Stimulated activated naive CD8-positive, alpha-beta T cell treated with anti-CD3 and anti-CD28 coated beads, Interleukin-15, amount 100 ng/mL, for 72 hours (primary cell): Measurements from ENCODE around the gene CDCA3.

Source experiments
- ATAC-seq: fragments of 150-1000 bp; cut with Tn5 transposase; 2 replicates; pipeline ENCODE4 v1.10.0; 2021; ENCODE audit warnings: mild to moderate bottlenecking, moderate library complexity
- DNase-seq, 2 donors: peaks; one replicate each; pipeline ENCODE4 v3.0.0; 2021 to 2022
- H3K27ac Mint-ChIP-seq, 2 donors: one replicate each; pipeline ENCODE4 v1.8.0; 2022; ENCODE audit warnings: mild to moderate bottlenecking in 2 of 2, mixed read lengths in 2 of 2, moderate library complexity in 2 of 2
- H3K27me3 Mint-ChIP-seq: one replicate; pipeline ENCODE4 v1.8.0; 2022; ENCODE audit warnings: mixed read lengths
- H3K4me1 Mint-ChIP-seq: one replicate; pipeline ENCODE4 v1.8.0; 2022; ENCODE audit warnings: mild to moderate bottlenecking, mixed read lengths
- H3K4me3 Mint-ChIP-seq, 2 donors: one replicate each; pipeline ENCODE4 v1.8.0; 2022; ENCODE audit warnings: mild to moderate bottlenecking in 2 of 2, mixed read lengths in 2 of 2, moderate library complexity in 1 of 2
- H3K9me3 Mint-ChIP-seq, 2 donors: one replicate each; pipeline ENCODE4 v1.8.0; 2022; ENCODE audit warnings: mixed read lengths in 2 of 2

The CDCA3 gene

DNA sequence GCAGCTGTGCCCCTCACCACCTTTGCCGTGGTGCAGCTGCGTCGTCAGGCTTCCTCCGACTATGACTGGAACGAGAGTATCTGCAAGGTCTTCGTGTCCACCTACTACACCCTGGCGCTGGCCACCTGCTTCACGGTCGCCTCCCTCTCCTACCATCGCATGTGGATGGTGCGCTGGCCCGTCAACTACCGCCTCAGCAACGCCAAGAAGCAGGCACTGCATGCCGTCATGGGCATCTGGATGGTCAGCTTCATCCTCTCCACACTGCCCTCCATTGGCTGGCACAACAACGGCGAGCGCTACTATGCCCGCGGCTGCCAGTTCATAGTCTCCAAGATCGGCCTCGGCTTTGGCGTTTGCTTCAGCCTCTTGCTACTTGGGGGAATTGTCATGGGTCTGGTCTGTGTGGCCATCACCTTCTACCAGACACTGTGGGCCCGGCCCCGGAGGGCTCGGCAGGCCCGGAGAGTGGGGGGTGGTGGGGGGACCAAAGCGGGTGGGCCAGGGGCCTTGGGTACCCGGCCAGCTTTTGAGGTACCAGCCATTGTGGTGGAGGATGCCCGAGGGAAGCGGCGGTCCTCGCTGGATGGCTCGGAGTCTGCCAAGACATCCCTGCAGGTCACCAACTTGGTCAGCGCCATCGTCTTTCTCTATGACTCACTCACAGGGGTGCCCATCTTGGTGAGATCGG, 26.9 kb downstream of the CDCA3 start:
- no peaks in the 10 kb centered on the region for H3K9me3 Mint-ChIP-seq
- no peak for DNase-seq
- peaks cover 91% of the 10 kb centered on the region for H3K27me3 Mint-ChIP-seq
- H3K4me3 Mint-ChIP-seq, result no peak overlapping the region
- H3K27ac Mint-ChIP-seq, result no peak overlapping the region
- H3K4me1 Mint-ChIP-seq, result peaks cover 44% of the 10 kb centered on the region
- no peak for ATAC-seq

DNA sequence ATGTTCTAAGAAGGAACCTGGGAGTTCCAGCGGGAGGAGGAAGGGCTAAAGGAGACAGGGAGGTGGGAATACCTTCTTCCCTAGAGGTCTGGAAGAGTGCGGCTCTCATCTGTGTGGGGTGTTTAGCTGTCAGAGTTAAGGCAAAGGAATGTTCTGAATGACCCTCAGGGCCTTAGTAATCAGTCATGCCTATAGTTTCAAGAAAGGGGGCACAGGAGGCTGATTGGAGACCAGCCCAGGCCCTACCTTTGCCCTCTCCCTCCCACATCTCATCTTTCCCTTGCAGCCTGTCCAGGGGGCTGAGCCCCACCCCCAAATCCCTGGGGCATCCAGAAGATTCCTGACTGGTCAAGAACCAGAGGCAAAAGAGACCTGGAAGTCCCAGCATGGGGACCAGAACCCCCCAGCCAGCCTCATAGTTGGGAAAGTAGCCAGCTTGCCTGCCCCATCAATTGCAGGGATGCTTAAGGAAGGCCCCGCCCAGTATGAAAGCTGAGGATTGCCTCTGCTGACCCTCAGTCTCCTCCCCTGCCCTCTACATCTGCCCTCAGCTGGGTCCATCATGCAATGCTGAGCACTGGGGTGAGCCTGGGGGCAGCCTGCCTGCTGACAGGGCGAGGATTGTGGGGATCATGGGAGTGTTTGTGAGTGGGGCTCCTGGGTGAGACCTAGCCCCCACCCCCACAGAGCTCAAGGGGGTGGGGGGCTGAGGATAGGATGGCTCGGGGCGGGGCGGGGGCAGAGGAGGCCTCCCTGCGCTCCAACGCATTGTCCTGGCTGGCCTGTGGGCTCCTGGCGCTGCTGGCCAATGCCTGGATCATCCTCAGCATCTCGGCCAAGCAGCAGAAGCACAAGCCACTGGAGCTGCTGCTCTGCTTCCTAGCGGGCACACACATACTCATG, 27.7 kb downstream of the CDCA3 start:
- H3K27me3 Mint-ChIP-seq, result peaks cover 83% of the 10 kb centered on the region
- no peak overlapping the region for H3K27ac Mint-ChIP-seq
- DNase-seq, result no peak
- H3K9me3 Mint-ChIP-seq, result no peaks in the 10 kb centered on the region
- H3K4me1 Mint-ChIP-seq, result peaks cover 38% of the 10 kb centered on the region
- no peak overlapping the region for H3K4me3 Mint-ChIP-seq
- no peak for ATAC-seq

DNA sequence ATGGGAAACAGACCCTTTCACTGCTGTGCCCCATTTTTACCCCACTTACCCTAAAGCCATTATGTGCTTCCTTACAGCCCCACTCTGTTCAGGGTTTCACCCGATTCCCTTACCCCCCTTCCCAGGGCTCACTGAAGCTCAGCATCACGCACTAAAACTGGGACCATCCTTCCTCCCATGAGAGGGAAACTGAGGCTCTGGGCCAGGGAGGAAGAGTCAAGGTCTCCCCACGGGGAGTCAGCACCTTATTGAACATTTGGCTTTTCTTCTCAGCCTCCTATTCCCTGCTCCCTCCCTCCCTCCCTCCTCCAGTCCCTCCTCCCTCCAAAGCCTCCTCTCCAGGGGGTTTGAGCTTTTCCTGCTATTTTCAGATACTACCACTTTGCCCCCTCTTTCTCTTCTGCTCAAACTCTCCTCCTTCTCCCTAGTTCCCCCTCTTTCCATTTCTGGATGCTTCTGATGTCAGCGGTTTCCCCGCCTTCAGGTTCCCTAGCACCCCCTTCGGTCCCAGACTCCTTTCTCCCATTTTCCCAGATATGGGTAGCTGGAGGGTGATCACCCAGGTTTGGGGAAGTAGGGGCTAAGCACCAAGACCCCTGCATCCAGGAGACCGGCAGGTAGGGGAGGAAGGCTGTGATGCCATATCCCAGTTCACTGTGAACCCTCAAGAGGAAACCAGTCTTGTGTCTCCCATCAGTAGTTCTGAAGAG, 28.5 kb downstream of the CDCA3 start:
- Mint-ChIP-seq H3K4me3 (peak overlapping the region in 1 of 2 donors; percentile 62), H3K27ac (no peak overlapping the region), H3K27me3 (peaks cover 74% of the 10 kb centered on the region), H3K9me3 (no peaks in the 10 kb centered on the region), H3K4me1 (peaks cover 30% of the 10 kb centered on the region)
- DNase-seq, result no peak
- no peak for ATAC-seq

DNA sequence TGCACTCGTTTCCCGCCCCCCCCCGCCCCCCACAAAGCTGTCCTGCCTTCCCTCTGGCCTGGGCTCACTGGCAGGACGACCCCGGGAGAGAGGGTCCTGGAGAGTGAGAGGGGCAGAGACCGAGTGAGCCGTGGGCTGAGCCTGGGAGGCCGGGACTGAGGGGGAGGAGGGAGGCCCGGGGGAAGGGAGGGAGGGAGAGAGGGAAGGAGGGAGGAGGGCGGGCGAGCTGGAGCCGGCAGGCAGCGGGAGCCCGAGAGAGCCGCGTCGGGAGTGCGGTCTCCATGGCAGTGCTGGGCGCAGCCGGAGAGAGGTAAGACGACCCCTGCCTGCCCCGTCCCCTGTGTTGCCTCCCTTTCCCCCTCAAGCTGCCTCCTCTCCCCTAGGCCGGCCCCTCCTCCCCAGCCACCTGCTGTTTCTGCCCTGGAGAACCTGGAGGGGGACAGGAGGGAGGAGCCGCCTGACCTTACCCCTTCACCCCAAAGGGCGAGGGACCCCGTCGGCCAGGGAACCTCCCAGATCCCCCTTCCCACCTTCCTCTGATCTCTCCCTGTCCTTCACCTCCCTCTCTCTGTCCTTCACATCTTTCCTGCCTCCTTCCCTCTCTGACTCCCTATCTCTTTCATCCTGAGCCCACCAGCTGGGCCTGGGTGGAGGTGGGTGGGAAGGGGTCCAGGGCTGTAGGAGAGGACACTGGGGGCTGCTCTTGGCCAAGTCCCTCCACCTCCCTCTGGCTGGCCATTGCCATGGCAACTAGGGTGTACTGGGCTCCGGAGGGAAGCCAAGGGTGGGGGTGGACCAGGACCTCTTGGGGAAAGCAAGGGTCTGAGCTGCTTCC, 29.3 kb downstream of the CDCA3 start, which contains the start of gene GPR162:
TSS of gene GPR162 (plus strand) at position 231 of the 835 bp plus-strand sequence. CDS start 2,078 bp downstream, outside the sequence.
- Mint-ChIP-seq H3K4me3 (peak within 1 kb of the TSS; percentile 42 to 62), H3K9me3 (no peaks in the 10 kb centered on the region), H3K4me1 (peaks cover 23% of the 10 kb centered on the region), H3K27me3 (peaks cover 67% of the 10 kb centered on the region), H3K27ac (peak within 1 kb of the TSS in 1 of 2 donors; percentile 29)
- ATAC-seq (peak; percentile 27), DNase-seq (no peak)

DNA sequence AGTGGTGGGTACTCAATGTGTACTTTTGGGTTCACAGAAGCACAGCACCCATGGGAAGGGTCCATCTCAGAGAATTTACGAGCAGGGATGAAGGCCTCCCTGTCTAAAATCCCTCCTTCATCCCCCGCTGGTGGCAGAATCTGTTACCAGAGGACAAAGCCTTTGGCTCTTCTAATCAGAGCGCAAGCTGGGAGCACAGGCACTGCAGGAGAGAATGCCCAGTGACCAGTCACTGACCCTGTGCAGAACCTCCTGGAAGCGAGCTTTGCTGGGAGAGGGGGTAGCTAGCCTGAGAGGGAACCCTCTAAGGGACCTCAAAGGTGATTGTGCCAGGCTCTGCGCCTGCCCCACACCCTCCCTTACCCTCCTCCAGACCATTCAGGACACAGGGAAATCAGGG, 30.9 kb downstream of the CDCA3 start:
- no peak overlapping the region for H3K4me3 Mint-ChIP-seq
- H3K4me1 Mint-ChIP-seq, result peaks cover 16% of the 10 kb centered on the region
- DNase-seq (no peak), ATAC-seq (no peak)
- no peak overlapping the region for H3K27ac Mint-ChIP-seq
- no peaks in the 10 kb centered on the region for H3K9me3 Mint-ChIP-seq
- peaks cover 50% of the 10 kb centered on the region for H3K27me3 Mint-ChIP-seq

DNA sequence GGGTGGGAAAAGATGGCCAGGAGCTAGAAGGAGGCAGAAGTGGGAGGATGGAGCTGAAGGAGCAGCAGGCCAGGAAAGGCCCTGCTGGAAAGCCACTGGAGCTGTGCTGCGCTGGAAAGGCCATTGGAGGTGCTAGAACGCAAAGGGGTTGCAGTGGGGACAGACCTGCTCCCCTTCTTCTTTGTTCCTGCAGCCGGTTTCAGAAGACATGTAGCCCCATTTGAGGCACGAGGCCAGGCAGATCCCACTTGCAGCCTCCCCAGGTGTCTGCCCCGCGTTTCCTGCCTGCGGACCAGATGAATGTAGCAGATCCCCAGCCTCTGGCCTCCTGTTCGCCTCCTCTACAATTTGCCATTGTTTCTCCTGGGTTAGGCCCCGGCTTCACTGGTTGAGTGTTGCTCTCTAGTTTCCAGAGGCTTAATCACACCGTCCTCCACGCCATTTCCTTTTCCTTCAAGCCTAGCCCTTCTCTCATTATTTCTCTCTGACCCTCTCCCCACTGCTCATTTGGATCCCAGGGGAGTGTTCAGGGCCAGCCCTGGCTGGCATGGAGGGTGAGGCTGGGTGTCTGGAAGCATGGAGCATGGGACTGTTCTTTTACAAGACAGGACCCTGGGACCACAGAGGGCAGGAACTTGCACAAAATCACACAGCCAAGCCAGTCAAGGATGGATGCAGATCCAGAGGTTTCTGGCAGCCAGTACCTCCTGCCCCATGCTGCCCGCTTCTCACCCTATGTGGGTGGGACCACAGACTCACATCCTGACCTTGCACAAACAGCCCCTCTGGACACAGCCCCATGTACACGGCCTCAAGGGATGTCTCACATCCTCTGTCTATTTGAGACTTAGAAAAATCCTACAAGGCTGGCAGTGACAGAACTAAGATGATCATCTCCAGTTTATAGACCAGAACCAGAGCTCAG, 31.7 kb downstream of the CDCA3 start:
- Mint-ChIP-seq H3K4me1 (peaks cover 16% of the 10 kb centered on the region), H3K27ac (no peak overlapping the region), H3K4me3 (no peak overlapping the region), H3K27me3 (peaks cover 48% of the 10 kb centered on the region), H3K9me3 (no peaks in the 10 kb centered on the region)
- no peak for ATAC-seq
- no peak for DNase-seq

DNA sequence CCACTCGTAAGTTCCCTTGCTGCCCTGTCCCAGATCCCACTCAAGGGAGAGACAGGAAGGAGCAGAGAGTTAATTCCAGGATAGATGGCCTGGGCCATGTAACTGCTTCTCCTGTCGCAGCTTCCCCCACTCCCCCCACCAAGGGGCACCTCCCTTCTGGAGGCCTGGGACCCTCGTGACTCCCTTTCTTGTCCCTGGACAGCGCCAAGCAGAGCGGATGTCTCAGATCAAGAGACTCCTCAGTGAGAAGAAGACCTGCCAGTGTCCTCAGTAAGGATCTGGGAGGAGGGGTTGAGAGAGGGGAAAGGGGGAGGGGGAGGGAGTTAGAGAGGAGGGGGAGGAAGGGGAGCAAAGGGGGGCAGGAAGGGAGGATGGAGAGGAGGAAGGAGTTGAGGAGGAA, 32.4 kb downstream of the CDCA3 start:
- H3K27ac Mint-ChIP-seq, result no peak overlapping the region
- no peak for ATAC-seq
- H3K4me1 Mint-ChIP-seq, result peaks cover 16% of the 10 kb centered on the region
- DNase-seq, result no peak
- H3K9me3 Mint-ChIP-seq, result no peaks in the 10 kb centered on the region
- H3K27me3 Mint-ChIP-seq, result peaks cover 48% of the 10 kb centered on the region
- H3K4me3 Mint-ChIP-seq, result no peak overlapping the region

DNA sequence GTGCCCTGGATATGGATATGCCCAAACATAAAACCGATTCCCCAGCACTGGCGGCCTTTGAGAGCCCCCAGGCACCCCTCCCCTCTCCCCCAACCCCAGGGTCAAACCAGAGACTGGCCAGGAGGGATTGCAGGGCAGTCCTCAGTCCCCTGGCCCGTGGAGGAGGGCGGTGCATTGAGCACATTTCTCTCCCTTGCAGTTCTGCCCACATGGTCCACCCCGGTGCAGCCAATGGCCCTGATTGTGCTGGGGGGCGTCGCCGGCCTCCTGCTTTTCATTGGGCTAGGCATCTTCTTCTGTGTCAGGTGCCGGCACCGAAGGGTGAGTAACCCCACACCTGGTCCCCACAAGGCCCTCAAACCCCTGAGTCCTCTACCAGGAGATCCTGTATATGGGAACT, 32.9 kb downstream of the CDCA3 start:
- no peak overlapping the region for H3K27ac Mint-ChIP-seq
- H3K27me3 Mint-ChIP-seq, result peaks cover 44% of the 10 kb centered on the region
- peaks cover 16% of the 10 kb centered on the region for H3K4me1 Mint-ChIP-seq
- ATAC-seq (no peak), DNase-seq (no peak)
- no peaks in the 10 kb centered on the region for H3K9me3 Mint-ChIP-seq
- H3K4me3 Mint-ChIP-seq, result no peak overlapping the region

DNA sequence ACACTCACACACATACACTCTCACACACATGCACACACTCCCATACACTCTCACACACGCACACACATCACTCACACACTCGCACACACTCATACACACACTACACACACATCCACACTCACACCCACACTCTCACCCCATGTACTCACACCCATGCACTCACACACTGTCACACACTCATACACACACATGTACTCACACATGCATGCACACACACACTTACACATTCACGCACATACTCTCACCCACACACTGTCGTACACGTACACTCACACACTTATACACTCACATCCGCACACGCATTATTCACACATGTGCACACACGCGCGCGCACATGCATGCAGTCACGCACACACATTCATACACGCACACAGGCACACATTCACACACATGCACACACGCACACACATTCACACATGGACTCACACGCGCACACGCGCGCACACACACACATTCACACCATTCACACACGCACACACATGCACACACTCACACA, 33.4 kb downstream of the CDCA3 start:
- Mint-ChIP-seq H3K9me3 (no peaks in the 10 kb centered on the region), H3K4me1 (peaks cover 16% of the 10 kb centered on the region), H3K27ac (no peak overlapping the region), H3K27me3 (peaks cover 39% of the 10 kb centered on the region), H3K4me3 (no peak overlapping the region)
- DNase-seq (no peak), ATAC-seq (no peak)

DNA sequence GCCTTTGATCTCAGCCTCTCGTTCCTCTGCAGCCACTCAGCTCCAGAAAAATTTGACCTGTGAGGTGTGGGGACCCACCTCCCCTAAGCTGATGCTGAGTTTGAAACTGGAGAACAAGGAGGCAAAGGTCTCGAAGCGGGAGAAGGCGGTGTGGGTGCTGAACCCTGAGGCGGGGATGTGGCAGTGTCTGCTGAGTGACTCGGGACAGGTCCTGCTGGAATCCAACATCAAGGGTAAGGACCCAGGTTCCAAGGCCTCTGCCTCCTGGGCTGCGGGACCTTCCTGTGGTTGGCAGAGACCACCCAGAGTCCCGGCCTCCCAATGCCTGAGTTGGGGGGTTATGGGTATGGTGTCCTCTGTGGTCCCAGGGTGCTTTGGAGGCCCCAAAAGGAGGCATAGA, 34.0 kb downstream of the CDCA3 start:
- Mint-ChIP-seq H3K4me1 (peaks cover 14% of the 10 kb centered on the region), H3K27ac (no peak overlapping the region), H3K4me3 (no peak overlapping the region), H3K9me3 (no peaks in the 10 kb centered on the region), H3K27me3 (peaks cover 32% of the 10 kb centered on the region)
- ATAC-seq (no peak), DNase-seq (no peak)

DNA sequence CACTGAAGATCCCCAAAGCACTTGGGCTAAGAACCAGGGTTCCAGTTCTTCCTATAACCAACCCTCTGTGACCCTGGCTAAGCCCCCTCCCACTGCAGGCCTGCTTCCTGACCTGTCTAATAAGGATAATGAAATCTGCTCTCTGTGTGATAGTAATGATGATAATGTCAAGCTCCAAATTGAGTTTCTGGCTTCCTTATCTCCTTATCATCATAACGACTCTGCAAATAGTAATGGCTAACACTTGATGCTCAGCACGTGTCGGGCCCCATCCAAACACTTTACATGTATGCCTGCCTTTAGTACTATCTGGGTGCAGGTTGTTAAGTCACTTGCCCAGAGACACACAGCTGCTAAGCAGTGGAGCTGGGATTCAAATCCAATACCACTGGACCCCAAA, 34.5 kb downstream of the CDCA3 start:
- peaks cover 27% of the 10 kb centered on the region for H3K27me3 Mint-ChIP-seq
- no peak for DNase-seq
- no peak for ATAC-seq
- no peaks in the 10 kb centered on the region for H3K9me3 Mint-ChIP-seq
- H3K4me1 Mint-ChIP-seq, result peaks cover 9% of the 10 kb centered on the region
- no peak overlapping the region for H3K4me3 Mint-ChIP-seq
- H3K27ac Mint-ChIP-seq, result peak overlapping the region in 1 of 2 donors; percentile 1

DNA sequence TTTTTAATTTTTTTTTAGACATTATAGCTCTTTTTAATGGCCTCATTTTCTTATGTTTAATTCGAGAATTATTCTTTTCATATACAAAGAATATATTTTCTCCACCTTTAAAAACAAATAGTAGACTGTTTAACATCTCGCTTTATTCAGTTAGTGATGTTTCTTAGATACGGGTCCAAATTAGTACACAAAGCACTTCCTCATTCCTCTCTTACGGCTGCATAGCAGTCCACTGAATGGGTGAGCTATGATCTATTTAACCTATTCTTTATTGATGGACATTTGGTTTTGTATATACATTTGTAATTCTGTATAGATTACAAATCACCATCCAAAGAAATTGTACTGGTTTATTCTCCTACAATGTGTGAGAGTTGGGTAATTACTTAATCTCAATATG, 37.7 kb downstream of the CDCA3 start:
- no peak overlapping the region for H3K27ac Mint-ChIP-seq
- no peaks in the 10 kb centered on the region for H3K9me3 Mint-ChIP-seq
- ATAC-seq, result no peak

DNA sequence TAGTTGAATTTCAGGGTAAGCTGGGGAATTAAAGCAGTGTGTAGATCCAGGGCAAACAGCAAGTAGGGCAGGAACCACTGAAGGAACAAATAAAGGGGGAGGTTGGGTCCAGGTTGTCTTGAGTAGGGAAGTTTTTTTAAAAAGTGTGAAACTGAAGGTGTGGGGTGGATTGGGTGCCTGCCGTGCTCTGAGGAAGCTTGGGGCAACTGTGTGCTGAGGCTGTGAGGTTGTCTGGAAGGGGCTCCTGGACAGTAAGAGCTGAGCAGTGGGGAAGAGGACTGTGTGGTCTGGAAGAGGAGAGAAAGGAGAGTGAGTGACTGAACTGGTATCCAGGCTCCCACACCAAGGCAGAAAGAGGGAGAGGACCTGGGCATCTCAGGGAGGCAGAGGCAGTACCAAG, 40.3 kb downstream of the CDCA3 start:
- no peak overlapping the region for H3K27ac Mint-ChIP-seq
- H3K27me3 Mint-ChIP-seq, result peaks cover 13% of the 10 kb centered on the region
- ATAC-seq, result no peak

More for the DNA sequence above, 37.7 kb downstream of the CDCA3 start:
- peaks cover 9% of the 10 kb centered on the region for H3K4me1 Mint-ChIP-seq
- no peak overlapping the region for H3K4me3 Mint-ChIP-seq
- H3K27me3 Mint-ChIP-seq, result peaks cover 13% of the 10 kb centered on the region
- DNase-seq, result no peak

DNA sequence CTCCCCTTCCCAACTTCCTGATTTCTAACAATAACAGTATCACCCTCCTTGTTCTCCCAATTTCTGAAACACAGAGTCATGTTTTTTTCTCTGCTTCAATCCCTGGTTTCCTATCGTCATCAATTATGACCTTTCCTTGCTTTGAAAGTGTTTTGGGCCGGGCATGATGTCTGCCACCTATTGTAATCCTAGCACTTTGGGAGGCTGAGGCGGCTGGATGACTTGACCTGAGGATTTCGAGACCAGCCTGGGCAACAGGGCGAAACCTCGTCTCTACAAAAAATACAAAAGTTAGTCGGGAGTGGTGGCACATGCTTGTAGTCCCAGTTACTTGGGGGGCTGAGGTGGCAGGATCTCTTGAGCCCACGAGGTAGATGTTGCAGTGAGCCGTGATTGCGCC, 42.0 kb downstream of the CDCA3 start:
- Mint-ChIP-seq H3K4me1 (peaks cover 9% of the 10 kb centered on the region), H3K4me3 (no peak overlapping the region), H3K27me3 (peaks cover 4% of the 10 kb centered on the region), H3K27ac (no peak overlapping the region), H3K9me3 (no peaks in the 10 kb centered on the region)
- DNase-seq, result no peak
- no peak for ATAC-seq

More for the DNA sequence above, 40.3 kb downstream of the CDCA3 start:
- H3K9me3 Mint-ChIP-seq, result no peaks in the 10 kb centered on the region
- DNase-seq, result no peak
- peaks cover 9% of the 10 kb centered on the region for H3K4me1 Mint-ChIP-seq
- H3K4me3 Mint-ChIP-seq, result no peak overlapping the region
